GM18951 (cell line): Measurements from ENCODE around the gene NATD1.

ENCODE experiments used
- POLR2A ChIP-seq: IDR thresholded peaks from 4 replicates; pipeline ENCODE4 v1.6.1; 2011; ENCODE audit warnings: mild to moderate bottlenecking; ENCODE audit not compliant: insufficient read length, insufficient read depth; ENCODE audit errors: extremely low read depth
- in situ Hi-C: fragments of 300-500 bp; cut with MboI; formaldehyde crosslinking; loops from one replicate; pipeline ENCODE4 v1.12.0; 2022; ENCODE audit warnings: low sequenced_read_pairs, mixed read lengths, inconsistent platforms; ENCODE audit not compliant: unreplicated experiment

The NATD1 gene

DNA sequence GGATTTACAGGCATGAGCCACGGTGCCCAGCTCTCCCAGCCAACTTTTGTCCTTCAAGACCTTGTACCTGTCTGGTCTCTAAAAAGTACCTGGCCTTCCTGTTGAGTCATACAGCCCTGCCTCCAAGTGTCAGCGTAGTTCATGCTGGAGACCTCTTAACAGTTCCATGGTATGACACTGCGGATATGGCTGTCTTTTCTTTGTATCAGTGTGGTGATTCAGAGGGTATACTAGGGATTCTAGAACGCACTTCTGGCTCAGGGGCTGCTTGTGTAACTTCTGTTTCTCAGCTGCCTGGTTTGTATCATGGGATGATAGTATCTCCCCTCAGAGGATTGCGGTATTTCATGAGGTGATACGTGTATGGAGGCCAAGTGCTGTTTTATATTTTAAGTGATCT is 37.3 kb downstream of the NATD1 start:
- TF ChIP-seq POLR2A, result no peak
- in situ Hi-C loops, result no loop called here

DNA sequence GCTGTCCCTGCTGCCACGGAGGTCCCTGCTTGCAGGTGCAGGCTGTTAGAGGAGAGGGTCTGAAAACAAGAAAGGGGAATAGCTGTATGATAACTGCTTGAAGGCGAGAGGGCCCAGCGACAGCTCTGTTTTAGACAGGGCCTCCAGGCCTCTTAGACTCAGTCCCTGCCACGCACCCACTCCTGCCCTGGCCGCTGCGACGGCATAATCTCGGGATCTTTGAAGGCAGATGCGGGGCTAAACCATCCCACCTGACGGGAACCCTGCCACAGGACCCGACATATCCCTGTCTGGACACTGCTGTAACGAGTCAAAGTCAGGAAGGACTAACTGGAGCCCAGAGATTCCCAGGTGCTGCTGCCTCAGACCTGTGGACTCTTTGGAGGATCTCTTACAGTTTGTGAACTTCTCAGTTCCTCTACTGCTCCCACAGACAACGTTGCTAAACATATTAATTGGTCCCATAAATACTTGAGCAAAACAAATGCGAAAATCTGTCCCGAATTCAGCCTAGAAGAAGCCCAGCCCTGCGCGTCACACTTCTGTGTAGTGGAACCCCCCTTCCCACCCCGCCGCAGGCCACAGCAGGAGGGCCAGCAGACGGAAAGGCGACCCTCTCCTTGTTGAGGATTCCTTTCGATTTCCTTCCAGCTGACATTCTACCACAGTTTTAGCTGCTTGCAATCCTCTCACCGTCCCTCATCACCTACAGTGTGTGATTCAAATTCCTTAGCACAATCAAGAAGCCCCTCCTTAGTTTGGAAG is 38.3 kb downstream of the NATD1 start:
- no peak for TF ChIP-seq POLR2A
- in situ Hi-C loops, result no loop called here

DNA sequence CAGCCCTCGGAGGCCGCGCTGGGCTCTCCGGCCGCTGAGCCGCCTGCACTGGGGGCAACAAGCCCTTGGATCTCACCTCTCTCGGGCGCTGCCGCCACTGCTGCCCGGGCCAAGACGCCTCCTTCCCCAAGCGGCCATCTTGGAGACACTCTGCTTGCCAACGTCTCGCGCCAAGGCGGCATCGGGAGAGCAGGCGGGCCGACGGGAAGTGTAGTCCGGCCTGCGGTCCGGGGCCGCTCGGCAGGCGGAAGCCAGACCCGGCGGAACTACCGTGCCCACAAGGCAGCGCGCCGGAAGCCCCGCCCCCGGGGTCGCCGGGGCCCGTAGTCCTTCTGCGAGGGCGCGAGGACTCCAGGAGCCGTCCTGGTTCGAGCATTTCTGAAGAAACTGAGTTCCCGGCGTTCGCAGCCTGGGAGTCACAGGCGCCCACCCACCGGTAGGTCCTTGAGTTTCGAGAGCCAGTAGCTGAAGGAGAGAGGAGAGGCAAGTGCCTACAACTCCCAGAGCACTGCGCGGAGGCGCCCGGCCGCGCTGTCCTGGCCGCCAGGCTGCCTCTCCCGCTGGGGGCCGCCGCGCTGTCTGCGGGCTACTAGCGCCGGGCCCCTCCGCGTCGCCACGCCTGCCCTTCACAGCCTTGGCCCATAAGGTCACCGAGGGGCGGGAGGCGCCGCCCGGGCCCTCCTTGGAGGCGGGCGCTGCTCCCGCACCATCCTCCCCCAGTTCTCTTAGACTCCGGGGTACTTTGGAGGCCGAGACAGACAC is 39.0 kb downstream of the NATD1 start, which contains the start of gene TMEM11:
TSS of gene TMEM11 (minus strand) at position 147 of the 762 bp plus-strand sequence. CDS start at position 138, 9 bp downstream.
- in situ Hi-C loops, result no loop called here
- peak; percentile 79 for TF ChIP-seq POLR2A

DNA sequence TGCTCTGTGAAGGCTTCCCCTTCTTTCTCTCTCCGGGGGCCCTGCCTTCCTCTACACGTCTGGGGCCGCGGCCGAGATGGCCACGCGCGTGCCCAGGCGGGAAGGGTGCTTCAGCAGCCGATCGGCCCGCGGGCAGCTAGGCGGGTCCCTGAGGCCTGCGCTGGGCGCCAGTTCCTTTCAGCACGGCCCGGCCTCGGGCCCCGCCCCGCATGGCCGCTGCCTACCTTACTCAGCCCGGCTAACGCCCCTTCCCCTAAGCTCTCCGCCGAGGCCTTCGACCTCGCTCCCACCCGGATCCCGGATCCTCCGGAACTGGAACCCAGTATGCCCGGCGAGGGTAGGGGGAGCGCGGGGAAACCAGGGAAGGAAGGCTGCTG is 39.6 kb downstream of the NATD1 start:
- TF ChIP-seq POLR2A, result no peak
- in situ Hi-C loops, result no loop called here

DNA sequence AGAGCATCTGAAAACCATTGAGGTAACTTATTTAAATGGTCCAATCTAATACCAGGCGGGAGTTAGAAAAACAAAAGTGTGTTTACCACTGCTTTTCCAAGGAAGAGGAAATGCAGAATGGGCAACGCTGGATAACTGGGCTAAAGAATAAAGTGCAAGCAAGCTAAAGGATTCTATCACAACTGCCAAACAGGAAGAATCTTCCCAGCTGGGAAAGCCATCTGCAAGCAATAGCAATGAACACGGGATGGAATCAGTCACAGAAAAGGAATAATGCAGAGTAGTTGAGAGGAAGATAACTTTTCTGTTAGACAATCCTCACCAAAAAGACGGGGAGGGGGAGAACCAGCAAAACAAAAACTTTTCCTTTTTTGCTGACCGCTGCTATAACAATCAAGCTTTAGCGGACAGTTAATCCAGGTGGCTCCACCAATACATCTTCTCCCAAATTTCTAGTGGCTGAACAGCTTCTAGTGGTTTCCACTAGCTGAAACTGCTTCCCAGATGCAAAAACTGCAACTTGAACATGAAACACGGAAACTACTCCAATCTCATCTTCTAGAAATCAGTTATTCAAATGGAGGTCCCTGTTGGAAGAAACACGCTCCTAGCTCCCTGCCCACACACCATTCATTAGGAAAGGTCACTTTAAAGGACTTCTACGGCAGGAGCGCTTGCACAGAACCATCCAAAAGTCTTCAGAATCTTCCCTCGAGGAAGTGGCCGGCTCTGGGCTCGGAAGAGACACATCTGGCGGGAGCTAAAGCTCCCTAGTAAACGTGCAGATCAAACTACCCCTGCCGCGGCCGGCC is 40.2 kb downstream of the NATD1 start:
- TF ChIP-seq POLR2A, result no peak
- in situ Hi-C loops, result no loop called here

DNA sequence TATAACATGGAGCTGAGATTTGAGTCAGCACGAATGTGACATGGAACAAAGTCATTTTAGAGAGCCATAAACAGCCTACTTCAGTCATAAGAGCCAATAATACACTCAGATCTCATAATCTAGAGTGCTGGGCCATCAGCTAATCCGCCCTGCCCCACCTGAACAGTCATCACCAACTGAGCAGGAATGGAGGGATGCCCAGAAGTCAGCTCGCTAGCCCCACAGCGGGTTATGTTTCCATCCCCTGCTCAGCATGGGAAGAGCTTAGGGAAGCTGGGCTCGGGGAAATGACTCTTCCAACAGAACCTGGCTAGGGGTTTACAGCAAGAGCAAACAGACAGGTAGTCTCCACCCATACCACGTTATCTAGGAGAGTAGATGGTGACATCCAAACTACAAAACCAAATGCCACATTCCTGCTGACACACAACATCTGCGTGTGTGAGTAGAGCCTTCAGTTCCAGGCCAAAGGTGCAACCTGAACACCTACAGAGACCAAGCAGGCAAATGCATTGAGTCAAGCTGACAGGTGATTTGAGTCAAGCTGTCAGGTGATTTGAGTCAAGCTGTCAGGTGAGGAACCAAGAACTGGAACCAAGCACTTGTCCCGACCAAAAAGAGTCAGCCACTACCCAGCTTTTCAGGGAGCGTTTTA is 41.3 kb downstream of the NATD1 start:
- in situ Hi-C loops, result no loop called here
- no peak for TF ChIP-seq POLR2A

DNA sequence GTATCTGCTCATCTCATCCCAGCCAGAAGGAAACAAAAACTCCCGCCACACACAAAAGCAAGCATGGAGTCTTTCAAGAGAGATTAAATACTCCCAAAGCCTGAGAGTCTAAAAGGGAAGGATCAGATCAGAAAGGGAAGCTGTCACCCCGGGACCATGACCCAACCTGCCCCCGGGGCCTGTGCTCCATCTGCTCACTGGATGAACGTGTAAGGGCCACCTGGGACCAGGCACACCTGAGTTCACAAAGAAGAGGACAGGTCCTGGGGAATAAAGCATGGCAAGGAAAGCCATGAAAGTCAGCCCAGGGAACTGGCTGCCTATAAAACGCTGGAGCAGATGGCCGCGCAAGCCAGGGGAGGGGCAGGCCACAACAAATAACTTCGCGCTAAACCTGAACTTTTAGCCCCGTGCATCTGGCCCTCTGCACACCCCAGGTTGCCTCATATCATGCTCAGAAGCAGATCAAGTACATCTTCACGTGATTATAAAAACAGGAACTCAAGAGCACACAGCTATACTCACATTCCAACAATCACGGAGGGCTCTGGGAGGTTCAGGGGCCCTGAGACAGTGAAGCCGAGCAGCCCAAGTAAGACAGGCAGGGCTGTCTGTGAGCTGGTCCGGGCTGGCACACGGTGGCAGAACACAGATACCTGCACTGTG is 42.7 kb downstream of the NATD1 start:
- in situ Hi-C loops, result no loop called here
- no peak for TF ChIP-seq POLR2A

DNA sequence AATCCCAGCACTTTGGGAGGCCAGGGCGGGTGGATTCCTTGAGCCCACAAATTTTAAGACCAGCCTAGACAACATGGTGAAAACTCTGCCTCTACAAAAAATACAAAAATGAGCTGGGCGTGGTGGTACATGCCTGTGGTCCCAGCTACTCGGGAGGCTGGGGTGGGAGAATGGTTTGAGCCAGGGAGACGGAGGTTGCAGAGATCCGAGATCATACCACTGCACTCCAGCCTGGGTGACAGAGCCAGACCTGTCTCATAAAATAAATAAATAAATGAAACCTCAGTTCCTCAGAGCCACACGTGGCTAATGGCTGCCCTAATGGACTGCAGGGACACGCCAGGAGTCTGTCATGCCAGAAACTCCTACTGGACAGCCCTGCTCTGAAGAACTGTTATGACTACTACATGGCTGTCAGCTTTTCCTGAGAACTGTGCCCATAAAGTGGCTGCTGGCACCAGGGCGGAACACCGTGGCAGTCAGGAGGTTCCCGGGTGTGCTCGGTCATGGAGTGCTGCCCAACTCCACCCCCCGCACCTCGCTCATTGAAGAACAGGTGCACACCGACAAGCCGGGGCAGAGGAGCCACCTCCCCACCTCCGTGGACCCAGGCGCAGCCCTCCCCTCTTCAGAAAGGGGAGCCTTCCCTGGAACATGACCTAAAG is 43.6 kb downstream of the NATD1 start:
- in situ Hi-C loops, result no loop called here
- TF ChIP-seq POLR2A, result no peak

DNA sequence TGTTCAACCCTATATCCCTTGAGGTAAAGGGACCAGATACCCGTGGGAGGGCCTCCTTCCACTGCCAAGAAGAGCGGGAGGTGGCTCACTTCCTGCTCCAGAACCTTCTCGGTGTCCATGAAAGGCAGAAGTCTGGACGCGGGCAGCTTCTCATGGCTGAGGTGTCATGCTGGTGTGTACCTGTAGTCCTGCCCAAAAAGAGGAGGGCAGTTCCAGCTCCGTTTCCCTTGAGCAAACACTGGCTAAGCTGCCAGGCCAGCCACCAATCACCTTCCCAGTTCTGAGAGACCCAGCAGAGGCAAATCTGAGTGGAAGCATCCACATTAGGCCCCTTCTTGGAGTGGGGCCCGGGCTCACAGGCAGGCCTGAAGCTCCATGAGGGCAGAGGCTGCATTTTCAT is 44.9 kb downstream of the NATD1 start:
- in situ Hi-C loops, result no loop called here
- no peak for TF ChIP-seq POLR2A

DNA sequence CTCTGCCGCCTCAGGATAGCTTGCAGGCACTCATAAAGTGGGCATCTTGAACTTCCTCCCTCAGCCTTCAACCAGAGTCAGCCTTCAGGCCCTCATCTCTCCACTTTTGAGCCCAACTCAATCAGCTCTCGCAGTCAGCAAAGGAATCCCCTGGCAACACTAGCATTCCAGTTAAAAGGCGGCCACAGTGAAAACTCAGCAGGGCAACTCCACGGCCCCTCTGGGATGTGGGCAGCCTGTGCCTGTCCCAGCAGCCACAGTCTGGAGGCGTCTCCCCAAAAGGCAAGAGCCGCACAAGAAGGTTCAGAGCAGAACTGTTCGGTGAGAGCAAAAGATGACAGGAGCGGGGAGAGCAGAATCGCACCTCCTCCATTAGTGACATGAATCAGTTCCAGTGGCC is 48.3 kb downstream of the NATD1 start:
- in situ Hi-C loops, result no loop called here
- TF ChIP-seq POLR2A, result no peak

DNA sequence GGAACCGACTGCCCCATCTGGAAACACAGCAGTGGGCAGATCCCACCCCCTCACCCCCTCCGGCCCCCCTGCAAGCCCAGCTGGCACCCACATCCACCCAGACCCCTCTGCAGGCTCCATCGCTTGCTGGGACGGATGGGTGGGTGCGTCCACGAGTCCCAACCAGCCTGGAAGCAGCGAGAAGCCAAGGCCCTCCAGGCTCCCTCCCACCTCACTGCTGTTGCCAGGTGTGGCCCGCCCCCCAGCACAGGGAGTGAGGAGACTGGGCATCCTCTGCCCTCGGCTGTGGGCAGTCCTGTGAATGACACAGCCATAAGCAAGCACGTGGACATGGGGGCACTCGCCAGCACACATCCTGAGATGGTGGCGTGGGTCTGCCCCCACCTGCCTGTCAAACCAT is 50.7 kb downstream of the NATD1 start:
- TF ChIP-seq POLR2A, result no peak
- in situ Hi-C loops, result no loop called here

DNA sequence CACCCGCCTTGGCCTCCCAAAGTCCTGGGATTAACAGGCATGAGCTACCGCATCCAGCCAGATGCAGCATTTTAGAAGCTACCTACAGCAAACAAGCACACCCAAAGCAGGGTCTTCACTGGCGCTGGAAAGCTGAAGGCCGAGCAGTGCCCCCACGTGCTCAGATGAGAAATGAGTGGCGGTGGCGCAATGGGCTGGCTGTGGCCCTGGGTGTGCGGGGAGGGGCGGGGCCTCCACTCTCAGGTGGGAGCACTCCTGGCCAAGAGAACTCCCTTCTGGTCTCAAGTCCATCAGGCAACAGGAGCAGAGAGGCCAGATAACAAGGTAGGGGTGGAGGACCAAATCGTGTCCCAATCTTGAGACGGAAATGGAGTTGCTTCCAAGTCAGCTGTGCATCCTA is 51.3 kb downstream of the NATD1 start:
- in situ Hi-C loops, result no loop called here
- TF ChIP-seq POLR2A, result no peak
